Fibroblast of the aortic adventitia (primary cell): Measurements from ENCODE around the gene GOLGA2. TPM values are rescaled to one million over a fixed set of nuclear protein-coding genes. Genes with fewer than 3 reads are reported as not detected.

Experiments
- DNase-seq: peaks from one replicate; pipeline ENCODE4 v3.0.0-alpha.2; 2010; ENCODE audit warnings: low read depth
- H3K4me3 ChIP-seq: 2 replicates; pipeline ENCODE4 v1.5.1; 2011; ENCODE audit warnings: low read depth, mild to moderate bottlenecking, control low read depth, low read length, moderate library complexity
- CTCF ChIP-seq: IDR thresholded peaks from 2 replicates; pipeline ENCODE4 v1.5.1; 2011; ENCODE audit warnings: mild to moderate bottlenecking, low read length, control low read depth, inconsistent platforms; ENCODE audit not compliant: insufficient read depth
- total RNA-seq: library from RNA; depleted of rRNA; stranded (reverse); fragments of >200 nt; gene quantifications from 2 replicates; pipeline ENCODE4 v1.2.3, GENCODE V29; 2012; ENCODE audit warnings: low replicate concordance

GOLGA2 gene
- 63.5 and 108 TPM in 2 replicates for total RNA-seq

- DNase-seq, result peak; percentile 77
- H3K4me3 ChIP-seq, result peak within 1 kb of the TSS; percentile 90
- TF ChIP-seq CTCF, result no peak
These were observed at the start of gene GOLGA2 for GRCh38 chr9:128275198-128276007. GOLGA2 (minus strand) TSS chr9:128276007; CDS start chr9:128275976, 31 bp downstream.

- no peak for TF ChIP-seq CTCF
- DNase-seq, result no peak
- H3K4me3 ChIP-seq, result no peak overlapping the region
These were observed 48.6 kb upstream of the GOLGA2 start for GRCh38 chr9:128324401-128324800.

- no peak for DNase-seq
- TF ChIP-seq CTCF, result no peak
- H3K4me3 ChIP-seq, result peak overlapping the region; percentile 98
These were observed 48.0 kb upstream of the GOLGA2 start for GRCh38 chr9:128323791-128324190.

GRCh38 chr9:128323212-128323730, 47.5 kb upstream of the GOLGA2 start:
- H3K4me3 ChIP-seq, result peak overlapping the region; percentile 98
- DNase-seq, result peak; percentile 34
- TF ChIP-seq CTCF, result no peak

- H3K4me3 ChIP-seq, result peak within 1 kb of the TSS; percentile 98
- TF ChIP-seq CTCF, result no peak
- DNase-seq, result peak; percentile 96
These were observed 46.8 kb upstream of the GOLGA2 start, which contains the start of the genes COQ4 and TRUB2 for GRCh38 chr9:128322404-128323211. COQ4 (plus strand) TSS chr9:128322839; CDS start chr9:128322859, 20 bp downstream. TRUB2 (minus strand) TSS chr9:128322447; CDS start chr9:128322408, 39 bp downstream.

- DNase-seq, result no peak
- no peak for TF ChIP-seq CTCF
- H3K4me3 ChIP-seq, result peak overlapping the region; percentile 98
These were observed 46.1 kb upstream of the GOLGA2 start for GRCh38 chr9:128321879-128322403.
